Adrenal gland (tissue), 12 donors: Measurements from ENCODE around the gene PM20D1. TPM values are rescaled to one million over a fixed set of nuclear protein-coding genes. Genes with fewer than 3 reads are reported as not detected.
A peak's percentile ranks its signal among the peaks of the same experiment; 100 is the strongest.

Experiments
- DNase-seq, 7 donors: peaks; one replicate each; pipeline ENCODE4 v3.0.0-alpha.2; 2019 to 2020
- H3K27ac ChIP-seq, 5 donors: fragments of 200-600 bp; sonication (generic) in 4 of 5; 1 replicate in 3 of 5; 2 replicates in 2 of 5; pipeline versions ENCODE4 v1.5.1 to v1.8.0; 2016 to 2020; ENCODE audit warnings: mild to moderate bottlenecking in 1 of 5
- H3K27me3 ChIP-seq: fragments of 200-600 bp; 2 replicates; pipeline ENCODE4 v1.8.0; 2021
- H3K36me3 ChIP-seq, 2 donors: fragments of 200-600 bp; replicated peaks in 1 of 2; 1 replicate in 1 of 2; 2 replicates in 1 of 2; pipeline versions ENCODE4 v1.5.1 to v1.8.0; 2018 to 2022
- H3K4me1 ChIP-seq, 2 donors: fragments of 200-600 bp; replicated peaks in 1 of 2; 1 replicate in 1 of 2; 2 replicates in 1 of 2; pipeline versions ENCODE4 v1.5.1 to v1.8.0; 2018 to 2021
- H3K4me3 ChIP-seq, 4 donors: fragments of 200-600 bp; sonication (generic) in 3 of 4; one replicate each; pipeline ENCODE4 v1.5.1; 2016 to 2018
- H3K9me3 ChIP-seq, 3 donors: fragments of 200-600 bp; sonication (generic) in 1 of 3; replicated peaks in 1 of 3; 1 replicate in 2 of 3; 2 replicates in 1 of 3; pipeline versions ENCODE4 v1.5.1 to v1.8.0; 2016 to 2021
- POLR2A ChIP-seq, 2 donors: fragments of 450-650 bp; IDR thresholded peaks; one replicate each; pipeline ENCODE4 v1.6.1; 2017; ENCODE audit warnings: antibody characterized with exemption in 2 of 2, mild to moderate bottlenecking in 2 of 2, moderate library complexity in 1 of 2
- WGBS, 4 donors: extraction: QIAGEN DNeasy Blood & Tissue Kit in 2 of 4; methylation state at CpG; one replicate each; pipeline versions ENCODE4 v1.1.5 to v1.1.7; 2013 to 2017; 5-methylcytosine and 5-hydroxymethylcytosine counted together
- intact Hi-C, 2 donors: fragments of 100-400 bp; cut with DNase I; formaldehyde crosslinking; loops; one replicate each; pipeline versions ENCODE4 v1.14.1 to v1.15.0; 2022 to 2023
- polyA plus RNA-seq, 3 donors: library from polyadenylated mRNA; stranded (reverse); fragments of 200-250 nt in 2 of 3; fragments of 350-450 nt in 1 of 3; fragmentation: Illumina TruSeq in 1 of 3; extraction: RNeasy Lipid Tissue Mini Kit (QIAGEN cat#74804) in 1 of 3; gene quantifications; one replicate each; pipeline ENCODE4 v1.2.3, GENCODE V29; 2013 to 2014
- total RNA-seq, 9 donors: library from RNA; depleted of rRNA in 4 of 9; stranded (reverse); fragments of >200 nt in 4 of 9; fragments of 120-200 nt in 1 of 9; fragmentation: NEBNext Ultra II Directional in 1 of 9; extraction: Animal tissue kit (Norgen Biotek cat#: 25700) in 1 of 9; gene quantifications; one replicate each; pipeline versions ENCODE4 v1.1.0 to v1.2.4, GENCODE V29; 2013 to 2023
- TF ChIP-seq, protein P1 (sequence below), 6 experiments: fragments of 450-650 bp in 4 of 6; fragments of 200-600 bp in 2 of 6; sonication (generic) in 1 of 6; IDR thresholded peaks; 1 replicate in 5 of 6; 2 replicates in 1 of 6; pipeline versions ENCODE4 v1.5.1 to v1.8.0; 2016 to 2021; ENCODE audit warnings: antibody characterized with exemption in 6 of 6, mild to moderate bottlenecking in 2 of 6, moderate library complexity in 1 of 6
- donor health status: healthy with polysubstance abuse.
- donor health status: Bipolar disorder and iron deficiency.
- donor health status: DM: yes; HTN: yes; CAD: no.
- donor health status: DM: no; HTN: no; CAD: no.
- donor health status: DM: no; HTN: no; CAD: no.
- donor health status: DM: yes; HTN: yes; CAD: no.

The PM20D1 gene
- total and polyA plus RNA-seq, 12 donors, result 0.07 to 1.8 (median 0.48) TPM; not detected in 3

DNA sequence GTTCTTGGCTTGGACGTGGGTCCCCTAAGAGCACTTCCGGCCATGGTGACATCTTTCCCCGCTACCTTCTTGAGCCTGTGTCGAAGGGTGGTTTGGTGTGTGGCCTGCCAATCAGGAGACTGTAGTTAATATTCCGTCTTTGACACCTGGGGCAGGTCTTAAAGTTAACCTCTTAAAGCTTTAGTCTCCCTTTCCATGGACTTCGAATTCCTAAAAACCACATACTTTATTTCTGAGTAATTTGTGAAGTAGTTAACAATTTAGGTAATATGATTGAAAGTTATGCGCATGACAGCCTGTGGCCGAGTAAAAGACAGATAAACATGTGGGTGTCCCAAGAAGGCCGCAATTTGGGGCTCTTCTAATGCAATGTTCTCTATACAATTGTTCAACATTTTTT is 64.5 kb downstream of the PM20D1 start:
- intact Hi-C loops, result no loop called here
- no peak overlapping the region for H3K27ac ChIP-seq
- no peak overlapping the region for H3K4me3 ChIP-seq
- WGBS, 4 donors, result 92 to 94% (median 93%) methylated on average over 9 of the region's 9 CpGs
- TF ChIP-seq, protein P1, sequence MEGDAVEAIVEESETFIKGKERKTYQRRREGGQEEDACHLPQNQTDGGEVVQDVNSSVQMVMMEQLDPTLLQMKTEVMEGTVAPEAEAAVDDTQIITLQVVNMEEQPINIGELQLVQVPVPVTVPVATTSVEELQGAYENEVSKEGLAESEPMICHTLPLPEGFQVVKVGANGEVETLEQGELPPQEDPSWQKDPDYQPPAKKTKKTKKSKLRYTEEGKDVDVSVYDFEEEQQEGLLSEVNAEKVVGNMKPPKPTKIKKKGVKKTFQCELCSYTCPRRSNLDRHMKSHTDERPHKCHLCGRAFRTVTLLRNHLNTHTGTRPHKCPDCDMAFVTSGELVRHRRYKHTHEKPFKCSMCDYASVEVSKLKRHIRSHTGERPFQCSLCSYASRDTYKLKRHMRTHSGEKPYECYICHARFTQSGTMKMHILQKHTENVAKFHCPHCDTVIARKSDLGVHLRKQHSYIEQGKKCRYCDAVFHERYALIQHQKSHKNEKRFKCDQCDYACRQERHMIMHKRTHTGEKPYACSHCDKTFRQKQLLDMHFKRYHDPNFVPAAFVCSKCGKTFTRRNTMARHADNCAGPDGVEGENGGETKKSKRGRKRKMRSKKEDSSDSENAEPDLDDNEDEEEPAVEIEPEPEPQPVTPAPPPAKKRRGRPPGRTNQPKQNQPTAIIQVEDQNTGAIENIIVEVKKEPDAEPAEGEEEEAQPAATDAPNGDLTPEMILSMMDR (IDR thresholded peaks at IDR 0.05), result no peak
- no peaks in the 10 kb centered on the region for H3K4me1 ChIP-seq
- H3K36me3 ChIP-seq, result peaks cover 0 to 6% of the 10 kb centered on the region in 2 donors
- H3K9me3 ChIP-seq, result no peaks in the 10 kb centered on the region
- no peak for DNase-seq
- H3K27me3 ChIP-seq, result no peaks in the 10 kb centered on the region

GRCh38 chr1:205783904-205784303 is 66.0 kb downstream of the PM20D1 start:
- intact Hi-C loops, result no loop called here
- H3K27ac ChIP-seq, result peak overlapping the region in 1 of 5 donors; percentile 2
- DNase-seq, result no peak

DNA sequence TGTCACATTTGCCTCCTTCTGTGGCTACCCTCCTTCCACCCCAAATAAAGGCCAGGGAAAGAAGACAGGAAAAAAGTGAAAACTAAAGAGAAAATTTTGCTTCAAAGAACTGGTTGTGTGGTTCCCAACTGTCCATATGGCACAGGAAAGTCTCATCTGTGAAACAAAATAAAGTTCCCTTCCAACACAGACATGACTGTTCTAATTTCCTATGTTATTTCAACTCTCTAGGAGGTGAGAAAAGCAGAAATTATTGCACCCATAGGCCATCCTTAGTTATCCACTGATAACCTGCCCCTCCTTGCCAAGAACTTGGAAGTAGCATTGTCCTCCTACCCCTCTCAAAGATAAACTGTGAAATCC is 66.5 kb downstream of the PM20D1 start:
- Histone ChIP-seq H3K27me3 (no peaks in the 10 kb centered on the region), H3K27ac (no peak overlapping the region), H3K4me3 (no peak overlapping the region), H3K9me3 (no peaks in the 10 kb centered on the region), H3K36me3 (no peaks in the 10 kb centered on the region), H3K4me1 (no peaks in the 10 kb centered on the region)
- no peak for DNase-seq
- TF ChIP-seq, protein P1 (IDR thresholded peaks at IDR 0.05), result no peak
- no peak for TF ChIP-seq POLR2A (IDR thresholded peaks at IDR 0.05)
- intact Hi-C loops, result no loop called here

More at GRCh38 chr1:205783904-205784303, 66.0 kb downstream of the PM20D1 start:
- WGBS, 4 donors, result 81 to 93% (median 90%) methylated on average over 4 of the region's 4 CpGs
- TF ChIP-seq, protein P1 (IDR thresholded peaks at IDR 0.05), result no peak
- TF ChIP-seq POLR2A (IDR thresholded peaks at IDR 0.05), result no peak
- no peaks in the 10 kb centered on the region for H3K4me1 ChIP-seq
- H3K9me3 ChIP-seq, result no peaks in the 10 kb centered on the region
- H3K27me3 ChIP-seq, result no peaks in the 10 kb centered on the region
- no peak overlapping the region for H3K4me3 ChIP-seq
- no peaks in the 10 kb centered on the region for H3K36me3 ChIP-seq

DNA sequence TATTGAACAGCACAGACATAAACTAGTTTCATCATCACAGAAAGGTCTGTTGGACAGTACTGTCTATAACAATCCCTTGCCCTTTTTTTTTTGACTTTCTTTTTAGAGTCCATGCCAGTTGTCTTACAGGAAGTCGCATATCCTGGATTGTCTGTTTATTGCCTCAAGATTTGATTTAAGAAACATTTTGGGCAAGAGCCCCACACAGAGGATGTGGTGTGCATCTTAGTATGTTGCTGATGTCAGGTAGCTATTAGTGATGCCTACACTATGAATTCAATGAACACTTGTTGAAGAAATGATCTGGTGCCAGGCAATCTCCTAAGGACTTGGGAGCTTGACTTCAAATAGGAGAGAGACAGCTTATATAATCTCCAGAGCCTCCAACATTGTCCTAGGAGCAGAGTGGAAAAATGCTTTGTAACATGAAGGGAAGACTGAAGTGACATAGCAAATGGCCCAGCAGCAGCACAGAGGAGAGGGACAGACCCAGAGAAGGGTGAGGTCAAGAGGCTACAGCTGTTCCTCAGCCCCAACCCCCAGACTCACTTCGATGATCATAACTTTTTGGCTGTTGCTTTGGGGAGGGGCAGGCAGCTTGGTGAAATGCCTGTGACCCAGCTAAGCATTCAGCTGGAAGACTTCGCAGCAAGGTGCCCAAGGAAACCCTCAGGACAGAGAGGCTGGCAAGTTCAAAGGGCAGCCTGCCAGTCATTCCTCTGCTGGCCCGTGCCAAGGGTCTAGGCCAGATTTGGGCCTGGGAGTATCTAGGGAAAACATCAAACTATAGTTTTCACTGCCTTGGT is 67.1 kb downstream of the PM20D1 start:
- H3K36me3 ChIP-seq, result no peaks in the 10 kb centered on the region
- no peaks in the 10 kb centered on the region for H3K27me3 ChIP-seq
- no peaks in the 10 kb centered on the region for H3K9me3 ChIP-seq
- no peaks in the 10 kb centered on the region for H3K4me1 ChIP-seq
- TF ChIP-seq, protein P1 (IDR thresholded peaks at IDR 0.05), result no peak
- TF ChIP-seq POLR2A (IDR thresholded peaks at IDR 0.05), result no peak
- no peak for DNase-seq
- H3K4me3 ChIP-seq, result no peak overlapping the region
- intact Hi-C loops, result no loop called here
- H3K27ac ChIP-seq, result no peak overlapping the region
- 63 to 79% (median 69%) methylated on average over 3 to 4 of the region's 4 CpGs for WGBS, 4 donors
